Fibroblast of skin of left quadriceps (primary cell): ENCODE data around the gene RIT1.
A peak's percentile ranks its signal among the peaks of the same experiment; 100 is the strongest.

Experiments
- DNase-seq, 2 experiments: peaks; one replicate each; pipeline ENCODE4 v3.0.0-alpha.2; 2013; ENCODE audit warnings: low read depth in 2 of 2

RIT1 gene, protein sequence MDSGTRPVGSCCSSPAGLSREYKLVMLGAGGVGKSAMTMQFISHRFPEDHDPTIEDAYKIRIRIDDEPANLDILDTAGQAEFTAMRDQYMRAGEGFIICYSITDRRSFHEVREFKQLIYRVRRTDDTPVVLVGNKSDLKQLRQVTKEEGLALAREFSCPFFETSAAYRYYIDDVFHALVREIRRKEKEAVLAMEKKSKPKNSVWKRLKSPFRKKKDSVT

DNA sequence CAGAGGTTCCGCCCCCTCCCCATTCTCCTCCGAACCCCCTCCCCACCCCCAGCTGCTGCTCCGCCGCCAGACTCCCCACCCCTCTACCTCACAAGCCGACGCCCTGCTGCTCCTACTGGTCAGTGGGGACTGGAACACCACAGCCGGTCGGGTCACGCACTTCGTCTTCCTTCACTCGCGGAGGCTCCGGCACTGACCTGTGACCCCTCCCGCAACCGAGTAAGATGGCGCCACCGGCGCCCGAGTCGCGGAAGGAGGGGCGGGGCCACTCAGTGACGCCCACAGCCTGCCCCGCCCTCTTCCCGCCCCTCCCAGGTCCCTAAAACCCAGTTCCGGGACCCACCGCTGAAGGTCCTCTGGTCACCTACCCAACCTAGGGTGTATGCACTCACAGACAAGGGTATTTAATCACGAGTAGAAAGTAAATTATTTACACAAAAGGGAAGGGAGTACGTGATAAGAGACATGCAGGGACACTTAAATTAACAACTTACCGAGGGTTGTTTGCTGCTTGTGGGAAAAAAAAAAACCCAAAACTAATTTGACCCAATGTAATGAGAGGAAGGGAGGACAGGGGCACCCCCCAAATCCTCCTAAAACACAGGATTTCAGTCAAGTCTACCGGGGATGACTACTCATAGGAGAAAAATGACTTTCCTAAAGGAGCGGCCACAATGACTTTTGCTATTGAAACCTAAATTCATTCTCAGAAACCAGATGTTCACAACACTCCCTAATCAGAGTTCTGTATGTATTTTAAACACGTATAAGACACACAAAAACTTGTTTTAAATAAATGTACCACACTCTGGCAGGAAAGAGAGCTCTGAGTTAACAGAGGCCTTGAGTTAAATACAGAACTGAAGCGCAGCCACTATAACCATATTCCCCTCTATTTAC is at the start of gene RIT1:
RIT1 (minus strand) TSS at position 194 of the 900 bp plus-strand sequence. CDS start 588 bp downstream, outside the sequence.
- DNase-seq, result peak in 1 of 2 experiments; percentile 37

DNA sequence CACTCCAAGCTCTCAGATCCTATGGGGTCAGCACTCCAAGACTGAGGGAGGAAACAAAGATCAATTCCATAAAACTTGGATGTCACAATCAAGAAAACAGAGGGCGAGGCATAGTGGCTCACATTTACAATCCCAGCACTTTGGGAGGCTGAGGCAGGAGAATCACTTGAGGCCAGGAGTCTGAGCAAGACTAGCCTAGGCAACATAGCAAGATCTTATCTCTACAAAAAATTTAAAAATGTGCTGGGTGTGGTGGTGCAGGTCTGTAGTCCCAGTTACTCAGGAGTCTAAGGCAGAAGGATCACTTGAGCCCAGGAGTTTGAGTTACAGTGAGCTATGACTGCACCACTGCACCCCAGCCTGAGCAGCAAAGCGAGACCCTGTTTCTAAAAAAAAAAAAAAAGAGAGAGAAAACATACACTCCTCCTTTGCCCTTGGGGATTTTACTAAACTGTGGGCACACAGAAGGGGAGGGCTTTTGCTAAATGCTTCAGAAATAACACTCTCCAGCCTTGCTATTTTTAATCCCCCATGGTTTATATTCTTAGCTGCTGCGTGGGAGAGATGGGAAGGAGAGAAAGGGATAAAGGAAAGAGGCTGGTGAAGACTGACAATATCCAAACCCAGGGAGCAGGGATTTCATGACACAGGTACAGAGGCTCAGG is 49.1 kb upstream of the RIT1 start:
- DNase-seq, result no peak

DNA sequence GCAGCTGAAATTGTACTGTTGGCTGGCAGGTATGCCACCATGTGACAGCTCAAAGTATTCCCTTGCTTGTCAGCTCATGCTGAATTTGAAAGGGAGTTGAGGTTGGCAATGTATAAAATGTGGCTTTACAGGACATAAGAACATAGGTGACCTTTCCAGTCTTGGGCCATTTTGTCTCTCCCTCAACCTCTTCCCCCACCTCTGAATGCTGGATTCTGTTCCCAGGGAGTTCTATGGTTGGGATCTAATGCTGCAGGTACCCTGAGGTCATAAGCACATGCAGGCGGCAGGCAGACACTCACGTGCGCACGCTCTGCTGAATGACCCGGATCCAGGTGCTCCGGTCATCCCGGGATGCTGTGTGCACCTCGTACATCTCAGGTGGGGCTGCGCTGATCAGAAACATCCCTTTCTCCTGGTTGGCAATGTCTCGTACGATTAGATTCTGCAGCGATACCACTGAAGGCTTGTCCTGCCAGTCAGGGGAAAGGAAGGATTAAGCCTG is 46.3 kb upstream of the RIT1 start:
- no peak for DNase-seq

- DNase-seq, result no peak
Measured at GRCh38 chr1:155954645-155955044, 43.5 kb upstream of the RIT1 start.

DNA sequence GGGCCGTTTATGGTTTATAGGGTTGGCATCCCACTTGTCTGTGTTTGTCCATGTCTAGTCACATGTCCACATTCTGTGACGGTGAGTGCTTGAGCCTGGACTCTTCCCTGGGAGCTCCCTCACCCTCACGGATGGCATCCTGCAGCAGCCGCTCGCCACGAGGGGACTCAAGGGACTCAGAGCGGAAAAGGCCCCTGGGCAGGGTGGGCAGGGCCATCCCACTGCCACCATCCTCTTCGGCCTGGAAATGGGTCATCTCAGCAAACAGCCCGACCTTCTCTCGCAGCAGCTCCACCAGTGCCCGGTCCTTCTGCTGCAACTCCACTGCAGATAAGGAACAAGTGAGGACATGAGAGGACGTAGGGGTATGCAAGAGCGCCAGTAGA is 41.3 kb upstream of the RIT1 start:
- no peak for DNase-seq

DNA sequence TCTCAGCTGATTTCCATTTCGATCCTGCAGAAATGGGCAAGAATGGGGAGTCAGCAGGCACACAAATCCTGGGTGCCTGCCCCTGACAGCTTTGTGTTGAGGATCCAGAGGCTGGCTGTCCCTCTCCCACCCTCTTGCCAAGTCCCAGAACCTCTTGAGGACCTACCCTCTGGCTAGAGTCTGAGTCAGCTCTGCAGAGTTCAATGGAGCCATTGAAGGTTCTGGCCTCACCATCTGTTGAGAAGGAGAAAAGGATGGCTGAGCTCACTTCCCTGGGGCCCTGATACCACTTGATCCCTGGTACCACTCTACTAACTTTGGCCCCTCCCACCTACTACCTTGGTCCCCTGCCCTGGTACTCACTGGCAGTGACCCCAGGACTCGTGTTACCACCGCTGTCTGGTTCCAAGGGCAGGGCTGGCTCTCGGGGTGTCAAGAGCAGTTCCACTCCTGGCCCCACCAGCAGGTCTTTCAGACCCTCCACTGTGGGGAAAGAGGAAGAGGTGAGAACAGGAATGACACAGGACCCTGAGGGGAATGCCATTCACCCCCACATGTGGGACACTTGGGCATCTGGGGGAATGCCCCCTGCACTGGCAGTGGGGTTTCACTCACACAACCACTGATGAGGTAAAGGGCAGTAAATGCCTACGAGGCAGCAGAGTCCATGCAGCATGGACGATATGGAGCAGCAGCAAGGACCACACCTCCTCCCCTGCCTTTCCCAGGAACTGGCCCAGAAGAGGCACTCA is 40.8 kb upstream of the RIT1 start:
- no peak for DNase-seq

GRCh38 chr1:155950829-155951228 is 39.7 kb upstream of the RIT1 start:
- no peak for DNase-seq

GRCh38 chr1:155947741-155948140 is 36.6 kb upstream of the RIT1 start:
- no peak for DNase-seq

- no peak for DNase-seq
Measured at GRCh38 chr1:155947292-155947691, 36.1 kb upstream of the RIT1 start.

GRCh38 chr1:155946633-155947219 is 35.6 kb upstream of the RIT1 start:
- no peak for DNase-seq

DNA sequence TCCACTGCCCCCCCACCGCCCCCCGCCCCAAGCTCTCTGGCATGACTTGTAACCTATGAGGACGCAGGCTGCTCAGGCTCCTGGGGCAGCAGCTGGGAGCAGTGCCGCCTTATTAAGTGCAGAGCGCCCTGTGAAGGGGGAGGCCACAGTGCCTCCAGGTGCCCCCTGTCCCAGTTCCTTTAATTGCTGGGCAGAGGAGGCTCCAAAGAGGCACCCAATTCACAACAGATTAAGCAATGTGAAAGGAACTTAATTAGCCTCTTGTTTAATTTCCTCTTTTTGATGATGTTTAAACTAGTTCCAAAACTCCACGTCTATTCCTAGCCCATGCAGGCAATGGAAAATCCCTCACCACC is 33.3 kb upstream of the RIT1 start:
- no peak for DNase-seq

DNA sequence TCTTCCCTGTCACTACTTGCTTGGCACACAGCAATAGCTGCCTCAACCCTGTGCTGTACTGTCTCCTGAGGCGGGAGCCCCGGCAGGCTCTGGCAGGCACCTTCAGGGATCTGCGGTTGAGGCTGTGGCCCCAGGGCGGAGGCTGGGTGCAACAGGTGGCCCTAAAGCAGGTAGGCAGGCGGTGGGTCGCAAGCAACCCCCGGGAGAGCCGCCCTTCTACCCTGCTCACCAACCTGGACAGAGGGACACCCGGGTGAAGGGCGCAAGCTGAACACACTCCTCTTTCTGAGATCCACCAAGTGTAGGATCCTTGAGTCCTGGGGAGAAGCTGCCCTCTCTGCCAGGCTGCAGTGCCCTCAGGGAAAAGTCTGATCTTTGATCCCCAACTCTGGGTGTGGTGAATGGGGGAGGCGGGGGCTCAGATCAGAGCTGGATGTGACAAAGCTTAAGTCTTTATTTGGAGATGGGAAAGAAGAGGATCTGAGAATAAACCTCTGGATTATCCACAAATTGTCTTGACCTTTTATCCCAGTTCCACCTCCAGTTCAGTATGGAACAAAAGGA is 31.5 kb upstream of the RIT1 start:
- no peak for DNase-seq

DNA sequence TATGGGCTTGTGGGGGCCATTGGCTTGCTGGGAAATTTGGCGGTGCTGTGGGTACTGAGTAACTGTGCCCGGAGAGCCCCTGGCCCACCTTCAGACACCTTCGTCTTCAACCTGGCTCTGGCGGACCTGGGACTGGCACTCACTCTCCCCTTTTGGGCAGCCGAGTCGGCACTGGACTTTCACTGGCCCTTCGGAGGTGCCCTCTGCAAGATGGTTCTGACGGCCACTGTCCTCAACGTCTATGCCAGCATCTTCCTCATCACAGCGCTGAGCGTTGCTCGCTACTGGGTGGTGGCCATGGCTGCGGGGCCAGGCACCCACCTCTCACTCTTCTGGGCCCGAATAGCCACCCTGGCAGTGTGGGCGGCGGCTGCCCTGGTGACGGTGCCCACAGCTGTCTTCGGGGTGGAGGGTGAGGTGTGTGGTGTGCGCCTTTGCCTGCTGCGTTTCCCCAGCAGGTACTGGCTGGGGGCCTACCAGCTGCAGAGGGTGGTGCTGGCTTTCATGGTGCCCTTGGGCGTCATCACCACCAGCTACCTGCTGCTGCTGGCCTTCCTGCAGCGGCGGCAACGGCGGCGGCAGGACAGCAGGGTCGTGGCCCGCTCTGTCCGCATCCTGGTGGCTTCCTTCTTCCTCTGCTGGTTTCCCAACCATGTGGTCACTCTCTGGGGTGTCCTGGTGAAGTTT is 30.8 kb upstream of the RIT1 start:
- no peak for DNase-seq

- no peak for DNase-seq
Measured at GRCh38 chr1:155940993-155941844, 30.1 kb upstream of the RIT1 start, which contains the start of gene RXFP4. RXFP4 (plus strand) TSS chr1:155941638; CDS start chr1:155941710, 72 bp downstream.

GRCh38 chr1:155940482-155940992 is 29.4 kb upstream of the RIT1 start:
- no peak for DNase-seq

GRCh38 chr1:155938220-155938627 is 27.1 kb upstream of the RIT1 start:
- DNase-seq, result peak; percentile 51 to 56

DNA sequence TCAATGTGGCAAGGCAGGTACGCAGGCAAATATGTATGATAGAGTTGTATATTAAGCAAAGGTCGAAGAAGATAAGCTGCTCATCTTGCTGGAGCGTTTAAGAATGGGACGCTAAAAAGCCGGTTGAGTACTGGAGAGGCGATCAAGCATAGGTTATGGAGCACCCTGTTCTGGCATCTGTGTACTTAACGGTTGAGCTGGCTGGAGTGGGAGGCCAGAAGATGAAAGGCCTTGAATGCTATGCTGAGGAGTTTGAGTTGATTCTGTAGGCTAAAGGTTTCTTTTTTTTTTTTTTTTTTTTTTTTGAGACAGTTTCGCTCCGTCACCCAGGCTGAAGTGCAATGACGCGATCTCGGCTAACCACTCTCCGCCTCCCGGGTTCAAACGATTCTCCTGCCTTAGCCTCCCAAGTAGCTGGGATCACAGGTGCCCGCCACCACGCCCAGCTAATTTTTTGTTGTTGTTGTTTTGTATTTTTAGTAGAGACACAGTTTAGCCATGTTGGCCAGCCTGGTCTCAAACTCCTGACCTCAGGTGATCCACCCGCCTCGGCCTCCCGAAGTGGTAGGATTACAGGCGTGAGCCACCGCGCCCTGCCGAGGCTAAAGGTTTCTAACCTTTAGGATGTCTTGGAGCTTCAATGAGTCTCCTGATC is 23.9 kb upstream of the RIT1 start:
- DNase-seq, result no peak

DNA sequence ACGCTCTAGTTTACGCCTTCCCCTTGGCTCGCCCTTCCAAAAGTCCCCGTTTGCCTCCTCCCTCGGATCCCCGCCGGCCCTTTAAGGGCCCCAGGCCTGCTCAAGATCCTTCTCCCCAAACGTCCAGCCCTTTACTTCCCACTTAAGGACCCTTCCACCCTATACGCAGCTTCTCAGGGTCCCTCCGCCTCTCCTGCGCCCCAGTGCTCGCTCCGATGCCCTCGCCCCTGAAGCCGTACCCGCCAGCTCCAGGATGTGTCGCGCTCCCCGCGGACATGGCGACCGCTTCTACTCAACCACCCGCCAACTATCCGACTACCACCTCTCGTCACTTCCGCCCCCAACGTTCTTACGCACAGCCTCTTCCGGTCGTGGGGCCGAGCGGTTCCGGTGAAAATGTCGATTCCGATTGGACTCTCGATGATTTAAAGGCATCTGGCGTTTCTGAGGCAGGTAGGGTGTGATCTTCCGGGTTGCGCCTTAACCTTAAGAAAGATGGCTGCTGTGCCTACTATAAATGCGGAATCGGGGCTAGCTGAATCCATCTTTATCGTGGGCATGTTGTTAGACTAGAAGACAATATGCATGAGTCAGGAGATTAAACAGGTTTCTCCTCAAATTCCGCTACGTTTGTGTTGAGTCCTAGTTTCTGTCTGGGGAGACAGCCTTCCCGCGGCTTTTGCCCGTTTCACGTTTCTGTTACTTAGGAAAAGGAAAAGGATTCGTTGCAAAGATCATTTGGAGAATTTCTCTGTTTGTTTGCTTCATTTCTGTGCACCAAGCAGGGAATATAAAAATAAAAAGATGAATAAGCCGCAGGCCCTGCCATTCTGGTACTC is 23.2 kb upstream of the RIT1 start, which contains the start of gene KHDC4:
KHDC4 (minus strand) TSS at position 317 of the 839 bp plus-strand sequence; CDS start at position 277, 40 bp downstream.
- DNase-seq, result peak; percentile 97 to 98
